Neural cell (in vitro differentiated cells): ENCODE results near the gene FOXK2. TPM values are rescaled to one million over a fixed set of nuclear protein-coding genes. Genes with fewer than 3 reads are reported as not detected.

Experiments
- H2AFZ ChIP-seq: fragments of 200-600, 300-800 bp; sonication (generic), shearing (Covaris generic); 2 replicates; pipeline ENCODE4 v1.6.0; 2014; ENCODE audit warnings: low read depth, mild to moderate bottlenecking, antibody characterized with exemption, low read length, moderate library complexity
- H3F3A ChIP-seq: fragments of 200-600 bp; shearing (Covaris generic); 2 replicates; pipeline ENCODE4 v1.6.1; 2016; ENCODE audit warnings: mild to moderate bottlenecking, moderate library complexity, mixed read lengths, antibody characterized with exemption, low read length; ENCODE audit not compliant: insufficient read depth, poor library complexity, severe bottlenecking
- H3K27ac ChIP-seq: fragments of 200-600, 300-800 bp; sonication (generic), shearing (Covaris generic); 2 replicates; pipeline ENCODE4 v1.5.1; 2014; ENCODE audit warnings: mild to moderate bottlenecking, low read length, moderate library complexity
- H3K27me3 ChIP-seq: fragments of 300-800, 200-600 bp; sonication (generic), shearing (Covaris generic); 2 replicates; pipeline ENCODE4 v1.6.0; 2014; ENCODE audit warnings: mild to moderate bottlenecking, low read depth, low read length, moderate library complexity; ENCODE audit not compliant: insufficient read depth
- H3K36me3 ChIP-seq: fragments of 300-800, 200-600 bp; sonication (generic), shearing (Covaris generic); 2 replicates; pipeline ENCODE4 v1.5.1; 2014; ENCODE audit warnings: mild to moderate bottlenecking, antibody characterized with exemption, low read length, moderate library complexity; ENCODE audit not compliant: insufficient read depth
- H3K4me2 ChIP-seq: fragments of 300-800, 200-600 bp; sonication (generic), shearing (Covaris generic); 2 replicates; pipeline ENCODE4 v1.6.0; 2014; ENCODE audit warnings: mild to moderate bottlenecking, low read length
- H3K4me3 ChIP-seq: fragments of 300-800, 200-600 bp; sonication (generic), shearing (Covaris generic); 2 replicates; pipeline ENCODE4 v1.5.1; 2014; ENCODE audit warnings: mild to moderate bottlenecking, low read length, moderate library complexity
- H3K79me2 ChIP-seq: fragments of 200-600 bp; shearing (Covaris generic); replicated peaks from 2 replicates; pipeline ENCODE4 v1.6.0; 2014; ENCODE audit warnings: mild to moderate bottlenecking, low read length, moderate library complexity; ENCODE audit not compliant: insufficient read depth
- H3K9ac ChIP-seq: fragments of 300-800, 200-600 bp; sonication (generic), shearing (Covaris generic); 2 replicates; pipeline ENCODE4 v1.6.1; 2016; ENCODE audit warnings: mild to moderate bottlenecking, low read length, mixed read lengths
- H3K9me2 ChIP-seq: fragments of 200-600 bp; shearing (Covaris generic); 2 replicates; pipeline ENCODE4 v1.6.1; 2016; ENCODE audit warnings: mild to moderate bottlenecking, low read length, mixed read lengths; ENCODE audit not compliant: insufficient read depth
- H3K9me3 ChIP-seq: fragments of 200-600, 300-800 bp; sonication (generic), shearing (Covaris generic); 2 replicates; pipeline ENCODE4 v1.6.1; 2016; ENCODE audit warnings: mild to moderate bottlenecking, mixed run types, low read length, moderate library complexity, mixed read lengths
- H4K20me1 ChIP-seq: fragments of 200-600 bp; shearing (Covaris generic); 2 replicates; pipeline ENCODE4 v1.6.1; 2016; ENCODE audit warnings: mild to moderate bottlenecking, mixed run types; ENCODE audit not compliant: insufficient read depth
- EP300 ChIP-seq: fragments of 450-650 bp; conservative IDR thresholded peaks from 2 replicates; pipeline ENCODE4 v1.6.1; 2014; ENCODE audit warnings: antibody characterized with exemption, mild to moderate bottlenecking, moderate library complexity; ENCODE audit not compliant: poor library complexity, severe bottlenecking
- EZH2 ChIP-seq: fragments of 200-600, 300-800 bp; shearing (Covaris generic), sonication (generic); IDR thresholded peaks from 2 replicates; pipeline ENCODE4 v1.6.1; 2014; ENCODE audit warnings: antibody characterized with exemption, low read length, borderline replicate concordance, mild to moderate bottlenecking; ENCODE audit not compliant: insufficient read depth, poor library complexity, severe bottlenecking
- MXI1 ChIP-seq: fragments of 450-650 bp; conservative IDR thresholded peaks from 2 replicates; pipeline ENCODE4 v1.6.1; 2014; ENCODE audit warnings: antibody characterized with exemption, mild to moderate bottlenecking; ENCODE audit not compliant: poor library complexity, severe bottlenecking
- POLR2AphosphoS5 ChIP-seq: IDR thresholded peaks from 2 replicates; pipeline ENCODE4 v1.6.1; 2012
- RAD21 ChIP-seq: fragments of 450-650 bp; conservative IDR thresholded peaks from 2 replicates; pipeline ENCODE4 v1.6.1; 2014; ENCODE audit warnings: antibody characterized with exemption, mild to moderate bottlenecking, moderate library complexity
- SMC3 ChIP-seq: fragments of 450-650 bp; conservative IDR thresholded peaks from 2 replicates; pipeline ENCODE4 v1.6.1; 2014; ENCODE audit warnings: antibody characterized with exemption, mild to moderate bottlenecking, moderate library complexity; ENCODE audit not compliant: poor library complexity
- TAF1 ChIP-seq: IDR thresholded peaks from 2 replicates; pipeline ENCODE4 v1.6.1; 2012; ENCODE audit warnings: low read depth
- polyA plus RNA-seq: library from polyadenylated mRNA; depleted of rRNA; stranded (reverse); fragments of >200 nt; gene quantifications from 2 replicates; pipeline ENCODE4 v1.2.3, GENCODE V29; 2014
- TF ChIP-seq, protein P1 (sequence below): IDR thresholded peaks from 2 replicates; pipeline ENCODE4 v1.6.1; 2012; ENCODE audit warnings: borderline replicate concordance
- TF ChIP-seq, protein P2 (sequence below): fragments of 450-650 bp; IDR thresholded peaks from 2 replicates; pipeline ENCODE4 v1.5.1; 2014; ENCODE audit warnings: antibody characterized with exemption, mild to moderate bottlenecking, moderate library complexity; ENCODE audit not compliant: poor library complexity, severe bottlenecking

FOXK2 gene
- polyA plus RNA-seq, 1 donor from 2014 or later: 24.4 TPM

DNA sequence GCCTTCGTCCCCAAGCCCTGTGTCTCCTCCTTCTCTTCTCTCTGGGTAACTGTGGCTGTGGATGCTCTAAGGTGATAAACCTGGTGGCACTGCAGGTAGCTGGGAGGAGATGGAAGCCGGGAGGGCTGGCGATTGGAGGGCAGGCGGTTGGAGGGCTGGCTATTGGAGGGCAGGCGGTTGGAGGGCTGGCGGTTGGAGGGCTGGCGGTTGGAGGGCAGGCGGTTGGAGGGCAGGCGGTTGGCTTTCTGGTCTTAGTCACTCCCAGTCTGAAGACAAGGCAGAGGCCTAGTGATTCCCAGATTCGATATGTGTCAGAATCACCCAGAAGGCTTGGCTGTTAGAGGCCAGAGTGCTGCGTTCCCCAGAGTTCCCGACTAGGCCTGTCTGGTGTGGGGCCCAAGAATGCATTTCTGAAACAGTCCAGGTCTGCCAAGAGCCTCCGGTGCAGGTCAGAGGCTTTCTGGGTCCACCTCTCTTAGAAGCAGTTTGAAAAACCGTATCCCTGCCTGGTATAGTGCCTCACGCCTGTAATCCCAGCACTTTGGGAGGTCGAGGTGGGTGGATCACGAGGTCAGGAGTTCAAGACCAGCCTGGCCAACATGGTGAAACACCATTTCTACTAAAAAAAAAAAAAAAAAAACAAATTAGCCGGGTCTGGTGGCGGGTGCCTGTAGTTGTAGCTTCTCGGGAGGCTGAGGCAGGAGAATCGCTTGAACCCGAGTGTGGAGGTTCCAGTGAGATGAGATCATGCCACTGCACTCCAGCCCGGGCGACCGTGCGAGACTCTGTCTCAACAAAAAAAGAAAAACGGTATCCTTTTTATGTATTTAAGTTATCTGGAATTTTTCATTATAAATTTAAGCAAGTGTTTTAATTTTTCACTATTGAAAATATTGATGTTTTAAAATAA, 69.0 kb downstream of the FOXK2 start:
- H3K9ac ChIP-seq: no peak overlapping the region
- no peak overlapping the region for H3K27ac ChIP-seq
- no peak for TF ChIP-seq RAD21
- no peak for TF ChIP-seq TAF1
- no peak for TF ChIP-seq MXI1
- no peak for TF ChIP-seq EP300
- no peak for TF ChIP-seq POLR2AphosphoS5
- no peak for TF ChIP-seq SMC3
- TF ChIP-seq, protein P1, sequence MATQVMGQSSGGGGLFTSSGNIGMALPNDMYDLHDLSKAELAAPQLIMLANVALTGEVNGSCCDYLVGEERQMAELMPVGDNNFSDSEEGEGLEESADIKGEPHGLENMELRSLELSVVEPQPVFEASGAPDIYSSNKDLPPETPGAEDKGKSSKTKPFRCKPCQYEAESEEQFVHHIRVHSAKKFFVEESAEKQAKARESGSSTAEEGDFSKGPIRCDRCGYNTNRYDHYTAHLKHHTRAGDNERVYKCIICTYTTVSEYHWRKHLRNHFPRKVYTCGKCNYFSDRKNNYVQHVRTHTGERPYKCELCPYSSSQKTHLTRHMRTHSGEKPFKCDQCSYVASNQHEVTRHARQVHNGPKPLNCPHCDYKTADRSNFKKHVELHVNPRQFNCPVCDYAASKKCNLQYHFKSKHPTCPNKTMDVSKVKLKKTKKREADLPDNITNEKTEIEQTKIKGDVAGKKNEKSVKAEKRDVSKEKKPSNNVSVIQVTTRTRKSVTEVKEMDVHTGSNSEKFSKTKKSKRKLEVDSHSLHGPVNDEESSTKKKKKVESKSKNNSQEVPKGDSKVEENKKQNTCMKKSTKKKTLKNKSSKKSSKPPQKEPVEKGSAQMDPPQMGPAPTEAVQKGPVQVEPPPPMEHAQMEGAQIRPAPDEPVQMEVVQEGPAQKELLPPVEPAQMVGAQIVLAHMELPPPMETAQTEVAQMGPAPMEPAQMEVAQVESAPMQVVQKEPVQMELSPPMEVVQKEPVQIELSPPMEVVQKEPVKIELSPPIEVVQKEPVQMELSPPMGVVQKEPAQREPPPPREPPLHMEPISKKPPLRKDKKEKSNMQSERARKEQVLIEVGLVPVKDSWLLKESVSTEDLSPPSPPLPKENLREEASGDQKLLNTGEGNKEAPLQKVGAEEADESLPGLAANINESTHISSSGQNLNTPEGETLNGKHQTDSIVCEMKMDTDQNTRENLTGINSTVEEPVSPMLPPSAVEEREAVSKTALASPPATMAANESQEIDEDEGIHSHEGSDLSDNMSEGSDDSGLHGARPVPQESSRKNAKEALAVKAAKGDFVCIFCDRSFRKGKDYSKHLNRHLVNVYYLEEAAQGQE: no peak
- no peak for TF ChIP-seq EZH2
- TF ChIP-seq, protein P2, sequence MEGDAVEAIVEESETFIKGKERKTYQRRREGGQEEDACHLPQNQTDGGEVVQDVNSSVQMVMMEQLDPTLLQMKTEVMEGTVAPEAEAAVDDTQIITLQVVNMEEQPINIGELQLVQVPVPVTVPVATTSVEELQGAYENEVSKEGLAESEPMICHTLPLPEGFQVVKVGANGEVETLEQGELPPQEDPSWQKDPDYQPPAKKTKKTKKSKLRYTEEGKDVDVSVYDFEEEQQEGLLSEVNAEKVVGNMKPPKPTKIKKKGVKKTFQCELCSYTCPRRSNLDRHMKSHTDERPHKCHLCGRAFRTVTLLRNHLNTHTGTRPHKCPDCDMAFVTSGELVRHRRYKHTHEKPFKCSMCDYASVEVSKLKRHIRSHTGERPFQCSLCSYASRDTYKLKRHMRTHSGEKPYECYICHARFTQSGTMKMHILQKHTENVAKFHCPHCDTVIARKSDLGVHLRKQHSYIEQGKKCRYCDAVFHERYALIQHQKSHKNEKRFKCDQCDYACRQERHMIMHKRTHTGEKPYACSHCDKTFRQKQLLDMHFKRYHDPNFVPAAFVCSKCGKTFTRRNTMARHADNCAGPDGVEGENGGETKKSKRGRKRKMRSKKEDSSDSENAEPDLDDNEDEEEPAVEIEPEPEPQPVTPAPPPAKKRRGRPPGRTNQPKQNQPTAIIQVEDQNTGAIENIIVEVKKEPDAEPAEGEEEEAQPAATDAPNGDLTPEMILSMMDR: no peak
- no peaks in the 10 kb centered on the region for H3K79me2 ChIP-seq
- H3K27me3 ChIP-seq: no peaks in the 10 kb centered on the region
- H4K20me1 ChIP-seq: no peaks in the 10 kb centered on the region
- no peaks in the 10 kb centered on the region for H3F3A ChIP-seq
- no peaks in the 10 kb centered on the region for H3K9me3 ChIP-seq
- no peak overlapping the region for H3K4me2 ChIP-seq
- no peak overlapping the region for H2AFZ ChIP-seq
- H3K9me2 ChIP-seq: no peaks in the 10 kb centered on the region
- no peak overlapping the region for H3K4me3 ChIP-seq
- H3K36me3 ChIP-seq: peaks cover 5% of the 10 kb centered on the region

DNA sequence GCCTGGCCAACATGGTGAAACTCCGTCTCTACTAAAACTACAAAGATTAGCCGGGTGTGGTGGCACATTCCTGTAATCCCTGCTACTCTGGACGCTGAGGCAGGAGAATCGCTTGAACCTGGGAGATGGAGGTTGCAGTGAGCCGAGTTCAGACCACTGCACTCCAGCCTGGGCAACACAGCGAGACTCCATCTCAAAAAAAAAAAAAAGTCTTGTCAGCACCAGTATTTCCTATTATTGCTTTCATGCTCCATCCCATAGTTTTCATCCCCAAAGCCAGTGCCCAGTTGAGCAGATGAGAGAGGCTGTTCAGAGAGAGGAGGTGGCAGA, 70.3 kb downstream of the FOXK2 start:
- Histone ChIP-seq H3K9me3 (no peaks in the 10 kb centered on the region), H3K4me2 (no peak overlapping the region), H3K79me2 (no peaks in the 10 kb centered on the region), H3K4me3 (no peak overlapping the region), H3K9ac (no peak overlapping the region), H3K27me3 (no peaks in the 10 kb centered on the region), H3F3A (no peaks in the 10 kb centered on the region), H2AFZ (no peak overlapping the region), H3K9me2 (no peaks in the 10 kb centered on the region), H4K20me1 (no peaks in the 10 kb centered on the region), H3K27ac (no peak overlapping the region), H3K36me3 (peaks cover 5% of the 10 kb centered on the region)
- no peak for TF ChIP-seq POLR2AphosphoS5
- TF ChIP-seq, protein P2: no peak
- TF ChIP-seq RAD21: no peak
- TF ChIP-seq EZH2: no peak
- TF ChIP-seq TAF1: no peak
- no peak for TF ChIP-seq EP300
- no peak for TF ChIP-seq SMC3
- TF ChIP-seq, protein P1: no peak
- TF ChIP-seq MXI1: no peak
